Urinary bladder (tissue), 4 donors: ENCODE results near the gene PIEZO2. TPM values are rescaled to one million over a fixed set of nuclear protein-coding genes. Genes with fewer than 3 reads are reported as not detected.

Experiments
- DNase-seq: peaks from one replicate; pipeline ENCODE4 v3.0.0-alpha.2; 2015; ENCODE audit errors: extremely low spot score
- H3K27ac ChIP-seq: one replicate; pipeline ENCODE4 v1.5.1; 2013; ENCODE audit warnings: low read depth, mild to moderate bottlenecking, moderate library complexity
- H3K36me3 ChIP-seq: one replicate; pipeline ENCODE4 v1.6.1; 2013; ENCODE audit warnings: mild to moderate bottlenecking, moderate library complexity; ENCODE audit not compliant: insufficient read depth
- H3K4me1 ChIP-seq: one replicate; pipeline ENCODE4 v1.6.1; 2013; ENCODE audit warnings: mild to moderate bottlenecking, moderate library complexity; ENCODE audit not compliant: insufficient read depth
- H3K4me3 ChIP-seq: one replicate; pipeline ENCODE4 v1.5.1; 2013; ENCODE audit warnings: low read depth, low read length
- WGBS: extraction: QIAGEN DNeasy Blood & Tissue Kit; methylation state at CpG from one replicate; pipeline ENCODE4 v1.1.7; 2013; 5-methylcytosine and 5-hydroxymethylcytosine counted together
- polyA plus RNA-seq: library from polyadenylated mRNA; stranded (reverse); fragments of 200-250 nt; gene quantifications from one replicate; pipeline ENCODE4 v1.2.3, GENCODE V29; 2013
- total RNA-seq: library from RNA; depleted of rRNA; stranded (reverse); fragments of >200 nt; gene quantifications from one replicate; pipeline ENCODE4 v1.2.3, GENCODE V29; 2014
- donor health status: healthy with polysubstance abuse.
- donor health status: healthy.

The PIEZO2 gene
- total and polyA plus RNA-seq, 2 donors, result 5.9 to 78.1 TPM

GRCh38 chr18:10726198-10727068 is 422.9 kb downstream of the PIEZO2 start:
- DNase-seq, result no peak
- Histone ChIP-seq H3K36me3 (no peaks in the 10 kb centered on the region), H3K4me3 (no peak overlapping the region), H3K27ac (no peak overlapping the region), H3K4me1 (no peaks in the 10 kb centered on the region)
- WGBS, result 39% methylated on average over 67 of the region's 67 CpGs

GRCh38 chr18:10724666-10725065 is 424.7 kb downstream of the PIEZO2 start:
- 95% methylated on average over 18 of the region's 18 CpGs for WGBS
- Histone ChIP-seq H3K27ac (no peak overlapping the region), H3K4me1 (no peaks in the 10 kb centered on the region), H3K4me3 (no peak overlapping the region), H3K36me3 (no peaks in the 10 kb centered on the region)
- DNase-seq, result no peak

GRCh38 chr18:10723496-10723895 is 425.9 kb downstream of the PIEZO2 start:
- Histone ChIP-seq H3K4me1 (no peaks in the 10 kb centered on the region), H3K4me3 (no peak overlapping the region), H3K36me3 (no peaks in the 10 kb centered on the region), H3K27ac (no peak overlapping the region)
- 53% methylated on average over 4 of the region's 4 CpGs for WGBS
- no peak for DNase-seq

- H3K36me3 ChIP-seq, result no peaks in the 10 kb centered on the region
- 94% methylated on average over 3 of the region's 3 CpGs for WGBS
- no peak overlapping the region for H3K4me3 ChIP-seq
- H3K4me1 ChIP-seq, result no peaks in the 10 kb centered on the region
- DNase-seq, result no peak
- H3K27ac ChIP-seq, result no peak overlapping the region
Observed at GRCh38 chr18:10718809-10719208, 430.6 kb downstream of the PIEZO2 start.

- no peak overlapping the region for H3K4me3 ChIP-seq
- DNase-seq, result no peak
- no peaks in the 10 kb centered on the region for H3K36me3 ChIP-seq
- WGBS, result 25% methylated on average over 9 of the region's 9 CpGs
- no peak overlapping the region for H3K27ac ChIP-seq
- H3K4me1 ChIP-seq, result no peaks in the 10 kb centered on the region
Observed at GRCh38 chr18:10715791-10716190, 433.6 kb downstream of the PIEZO2 start.

GRCh38 chr18:10713409-10713808 is 436.0 kb downstream of the PIEZO2 start:
- no peaks in the 10 kb centered on the region for H3K4me1 ChIP-seq
- no peaks in the 10 kb centered on the region for H3K36me3 ChIP-seq
- no peak overlapping the region for H3K4me3 ChIP-seq
- WGBS, result 44% methylated on average over 2 of the region's 2 CpGs
- no peak overlapping the region for H3K27ac ChIP-seq
- no peak for DNase-seq

- Histone ChIP-seq H3K36me3 (no peaks in the 10 kb centered on the region), H3K4me3 (no peak overlapping the region), H3K4me1 (no peaks in the 10 kb centered on the region), H3K27ac (no peak overlapping the region)
- WGBS, result 87% methylated on average over 6 of the region's 6 CpGs
- no peak for DNase-seq
Observed at GRCh38 chr18:10707294-10707693, 442.1 kb downstream of the PIEZO2 start.

GRCh38 chr18:10705786-10706185 is 443.6 kb downstream of the PIEZO2 start:
- no peaks in the 10 kb centered on the region for H3K4me1 ChIP-seq
- H3K27ac ChIP-seq, result no peak overlapping the region
- H3K36me3 ChIP-seq, result no peaks in the 10 kb centered on the region
- no peak overlapping the region for H3K4me3 ChIP-seq
- WGBS, result 72% methylated on average over 3 of the region's 3 CpGs
- no peak for DNase-seq

- H3K36me3 ChIP-seq, result no peaks in the 10 kb centered on the region
- no peaks in the 10 kb centered on the region for H3K4me1 ChIP-seq
- H3K27ac ChIP-seq, result no peak overlapping the region
- H3K4me3 ChIP-seq, result no peak overlapping the region
- WGBS, result 90% methylated on average over 17 of the region's 17 CpGs
- no peak for DNase-seq
Observed at GRCh38 chr18:10705291-10705690, 444.1 kb downstream of the PIEZO2 start.

GRCh38 chr18:10702206-10702605 is 447.2 kb downstream of the PIEZO2 start:
- H3K36me3 ChIP-seq, result no peaks in the 10 kb centered on the region
- H3K27ac ChIP-seq, result no peak overlapping the region
- WGBS, result 86% methylated on average over 8 of the region's 8 CpGs
- no peak overlapping the region for H3K4me3 ChIP-seq
- DNase-seq, result no peak
- no peaks in the 10 kb centered on the region for H3K4me1 ChIP-seq

GRCh38 chr18:10690366-10690765 is 459.0 kb downstream of the PIEZO2 start:
- H3K4me1 ChIP-seq, result no peaks in the 10 kb centered on the region
- WGBS, result 71% methylated on average over 7 of the region's 7 CpGs
- H3K4me3 ChIP-seq, result no peak overlapping the region
- no peak overlapping the region for H3K27ac ChIP-seq
- H3K36me3 ChIP-seq, result peaks cover 2% of the 10 kb centered on the region
- no peak for DNase-seq

- Histone ChIP-seq H3K4me3 (no peak overlapping the region), H3K4me1 (no peaks in the 10 kb centered on the region), H3K36me3 (peaks cover 2% of the 10 kb centered on the region), H3K27ac (no peak overlapping the region)
- DNase-seq, result no peak
- 93% methylated on average over 4 of the region's 4 CpGs for WGBS
Observed at GRCh38 chr18:10690035-10690329, 459.4 kb downstream of the PIEZO2 start.

- DNase-seq, result no peak
- peaks cover 2% of the 10 kb centered on the region for H3K36me3 ChIP-seq
- no peaks in the 10 kb centered on the region for H3K4me1 ChIP-seq
- no peak overlapping the region for H3K4me3 ChIP-seq
- no peak overlapping the region for H3K27ac ChIP-seq
- 75% methylated on average over 12 of the region's 12 CpGs for WGBS
Observed at GRCh38 chr18:10689236-10690034, 459.9 kb downstream of the PIEZO2 start.

GRCh38 chr18:10688766-10689165 is 460.6 kb downstream of the PIEZO2 start:
- Histone ChIP-seq H3K4me1 (no peaks in the 10 kb centered on the region), H3K4me3 (no peak overlapping the region), H3K36me3 (peaks cover 2% of the 10 kb centered on the region), H3K27ac (no peak overlapping the region)
- no peak for DNase-seq
- WGBS, result 78% methylated on average over 4 of the region's 4 CpGs
